Gastroesophageal sphincter (tissue), 4 donors: ENCODE data around the gene TMEM245. TPM values are rescaled to one million over a fixed set of nuclear protein-coding genes. Genes with fewer than 3 reads are reported as not detected.

Experiments
- ATAC-seq: fragments of 150-250 bp; one replicate; pipeline ENCODE4 v1.9.1; 2016; ENCODE audit warnings: mild to moderate bottlenecking, moderate library complexity
- H3K27ac ChIP-seq, 4 donors: fragments of 200-600 bp; sonication (generic) in 3 of 4; 1 replicate in 3 of 4; 2 replicates in 1 of 4; pipeline ENCODE4 v1.5.1; 2016 to 2019
- H3K27me3 ChIP-seq: fragments of 200-600 bp; sonication (generic); one replicate; pipeline ENCODE4 v1.5.1; 2019
- H3K36me3 ChIP-seq, 2 donors: fragments of 200-600 bp; sonication (generic); one replicate each; pipeline ENCODE4 v1.5.1; 2019; ENCODE audit warnings: control low read depth in 1 of 2
- H3K4me1 ChIP-seq, 3 donors: fragments of 200-600 bp; sonication (generic); 1 replicate in 2 of 3; 2 replicates in 1 of 3; pipeline ENCODE4 v1.5.1; 2016 to 2019; ENCODE audit warnings: control low read depth in 2 of 3
- H3K4me3 ChIP-seq, 2 donors: fragments of 200-600 bp; sonication (generic); one replicate each; pipeline ENCODE4 v1.5.1; 2019; ENCODE audit warnings: mild to moderate bottlenecking in 1 of 2, moderate library complexity in 1 of 2
- H3K9me3 ChIP-seq, 3 donors: fragments of 200-600 bp; sonication (generic); one replicate each; pipeline ENCODE4 v1.5.1; 2017 to 2019; ENCODE audit warnings: control low read depth in 2 of 3
- CTCF ChIP-seq, 4 experiments: fragments of 200-600 bp in 2 of 4; fragments of 450-650 bp in 2 of 4; sonication (generic) in 1 of 4; IDR thresholded peaks; one replicate each; pipeline ENCODE4 v1.5.1; 2017 to 2019; ENCODE audit warnings: antibody characterized with exemption in 4 of 4, mild to moderate bottlenecking in 2 of 4, moderate library complexity in 2 of 4
- EP300 ChIP-seq: sonication (generic); formaldehyde crosslinking; IDR thresholded peaks from one replicate; pipeline ENCODE4 v1.6.1; 2017; ENCODE audit warnings: antibody characterized with exemption, mild to moderate bottlenecking
- POLR2A ChIP-seq, 2 donors: fragments of 450-650 bp; IDR thresholded peaks; one replicate each; pipeline ENCODE4 v1.6.1; 2017; ENCODE audit warnings: antibody characterized with exemption in 2 of 2, mild to moderate bottlenecking in 2 of 2, moderate library complexity in 1 of 2
- POLR2AphosphoS5 ChIP-seq: sonication (generic); formaldehyde crosslinking; IDR thresholded peaks from one replicate; pipeline ENCODE4 v1.6.1; 2017; ENCODE audit warnings: antibody characterized with exemption
- WGBS, 2 donors: methylation state at CpG; one replicate each; pipeline ENCODE4 v1.1.5; 2018; ENCODE audit warnings: low coverage in 1 of 2; 5-methylcytosine and 5-hydroxymethylcytosine counted together
- total RNA-seq, 4 donors: library from RNA; depleted of rRNA; stranded (reverse); fragments of >200 nt; gene quantifications; one replicate each; pipeline ENCODE4 v1.1.0, GENCODE V29; 2016

TMEM245 gene
- total RNA-seq, 4 donors from 2014 or later: 130 to 180 (median 142) TPM

GRCh38 chr9:109159583-109159982, 39.8 kb upstream of the TMEM245 start:
- H3K9me3 ChIP-seq: no peaks in the 10 kb centered on the region
- H3K27me3 ChIP-seq: no peaks in the 10 kb centered on the region
- no peaks in the 10 kb centered on the region for H3K4me1 ChIP-seq
- no peak for TF ChIP-seq POLR2A (IDR thresholded peaks at IDR 0.05)
- TF ChIP-seq EP300: no peak
- TF ChIP-seq POLR2AphosphoS5: no peak
- TF ChIP-seq CTCF (IDR thresholded peaks at IDR 0.05): no peak
- no peak for ATAC-seq
- H3K4me3 ChIP-seq: no peak overlapping the region
- 81% methylated on average over 4 of the region's 4 CpGs; no CpG with 5 or more reads in 1 of the 2 donors for WGBS, 2 donors
- no peak overlapping the region for H3K27ac ChIP-seq
- H3K36me3 ChIP-seq: no peaks in the 10 kb centered on the region

- H3K27ac ChIP-seq: no peak overlapping the region
- H3K4me3 ChIP-seq: no peak overlapping the region
- TF ChIP-seq POLR2A (IDR thresholded peaks at IDR 0.05) (no peak), EP300 (no peak), CTCF (IDR thresholded peaks at IDR 0.05) (no peak), POLR2AphosphoS5 (no peak)
- H3K27me3 ChIP-seq: no peaks in the 10 kb centered on the region
- H3K36me3 ChIP-seq: no peaks in the 10 kb centered on the region
- ATAC-seq: no peak
- H3K4me1 ChIP-seq: no peaks in the 10 kb centered on the region
- H3K9me3 ChIP-seq: peaks cover 0 to 3% (median 0%) of the 10 kb centered on the region in 3 donors
Measured at GRCh38 chr9:109158651-109159050, 38.9 kb upstream of the TMEM245 start.

GRCh38 chr9:109156708-109157107, 37.0 kb upstream of the TMEM245 start:
- Histone ChIP-seq H3K9me3 (peaks cover 0 to 12% (median 0%) of the 10 kb centered on the region in 3 donors), H3K27me3 (no peaks in the 10 kb centered on the region), H3K27ac (no peak overlapping the region), H3K4me3 (no peak overlapping the region), H3K4me1 (no peaks in the 10 kb centered on the region), H3K36me3 (no peaks in the 10 kb centered on the region)
- 77 to 90% methylated on average over 5 to 7 of the region's 8 CpGs for WGBS, 2 donors
- TF ChIP-seq POLR2AphosphoS5 (no peak), POLR2A (IDR thresholded peaks at IDR 0.05) (no peak), EP300 (no peak), CTCF (IDR thresholded peaks at IDR 0.05) (no peak)
- ATAC-seq: no peak

- 100% methylated on average over 1 to 2 of the region's 3 CpGs for WGBS, 2 donors
- peaks cover 0 to 12% (median 0%) of the 10 kb centered on the region in 3 donors for H3K9me3 ChIP-seq
- ATAC-seq: no peak
- no peak overlapping the region for H3K4me3 ChIP-seq
- no peak for TF ChIP-seq POLR2AphosphoS5
- no peak for TF ChIP-seq CTCF (IDR thresholded peaks at IDR 0.05)
- TF ChIP-seq EP300: no peak
- no peaks in the 10 kb centered on the region for H3K27me3 ChIP-seq
- H3K4me1 ChIP-seq: no peaks in the 10 kb centered on the region
- H3K36me3 ChIP-seq: no peaks in the 10 kb centered on the region
- H3K27ac ChIP-seq: no peak overlapping the region
Measured at GRCh38 chr9:109150925-109151545, 31.3 kb upstream of the TMEM245 start.

- H3K4me1 ChIP-seq: no peaks in the 10 kb centered on the region
- TF ChIP-seq POLR2A (IDR thresholded peaks at IDR 0.05) (no peak), EP300 (no peak), CTCF (IDR thresholded peaks at IDR 0.05) (no peak), POLR2AphosphoS5 (no peak)
Measured at GRCh38 chr9:109149722-109150121, 30.0 kb upstream of the TMEM245 start.

More at GRCh38 chr9:109149722-109150121, 30.0 kb upstream of the TMEM245 start:
- H3K27ac ChIP-seq: no peak overlapping the region
- H3K27me3 ChIP-seq: no peaks in the 10 kb centered on the region
- no peak for ATAC-seq
- H3K9me3 ChIP-seq: peaks cover 0 to 12% (median 0%) of the 10 kb centered on the region in 3 donors
- no peak overlapping the region for H3K4me3 ChIP-seq
- no peaks in the 10 kb centered on the region for H3K36me3 ChIP-seq
- 89 to 94% methylated on average over 3 to 4 of the region's 4 CpGs for WGBS, 2 donors
